CD4-positive, CD25-positive, alpha-beta regulatory T cell (primary cell): ENCODE measurements around the gene CYYR1. TPM values are rescaled to one million over a fixed set of nuclear protein-coding genes. Genes with fewer than 3 reads are reported as not detected.

Experiments used
- ATAC-seq, 2 donors: fragments of 150-1000 bp; cut with Tn5 transposase; one replicate each; pipeline ENCODE4 v1.10.0; 2021; ENCODE audit warnings: low read depth in 2 of 2, moderate number of reproducible peaks in 2 of 2, moderate library complexity in 1 of 2
- DNase-seq, 3 donors: peaks; one replicate each; pipeline versions ENCODE4 v3.0.0 to v3.0.0-alpha.2; 2012 to 2022; ENCODE audit warnings: mixed read lengths in 1 of 3
- H3K27ac ChIP-seq: one replicate; pipeline ENCODE4 v1.7.0; 2013; ENCODE audit warnings: mild to moderate bottlenecking, low read length; ENCODE audit not compliant: insufficient read depth, poor library complexity, severe bottlenecking
- H3K27me3 ChIP-seq: one replicate; pipeline ENCODE4 v1.7.0; 2013; ENCODE audit warnings: low read length; ENCODE audit not compliant: control insufficient read depth, insufficient read depth
- H3K36me3 ChIP-seq: one replicate; pipeline ENCODE4 v1.7.0; 2013; ENCODE audit warnings: mild to moderate bottlenecking, low read length, moderate library complexity; ENCODE audit not compliant: control insufficient read depth, insufficient read depth
- H3K4me1 ChIP-seq: 2 replicates; pipeline ENCODE4 v1.7.0; 2013; ENCODE audit warnings: mild to moderate bottlenecking, low read length; ENCODE audit not compliant: insufficient read depth, control insufficient read depth, poor library complexity, severe bottlenecking
- H3K4me3 ChIP-seq: one replicate; pipeline ENCODE4 v1.7.0; 2013; ENCODE audit warnings: low read depth, mild to moderate bottlenecking, low read length, moderate library complexity
- H3K9me3 ChIP-seq, 2 experiments: 1 replicate in 1 of 2; 2 replicates in 1 of 2; pipeline ENCODE4 v1.7.0; 2013; ENCODE audit warnings: low read length in 2 of 2, mild to moderate bottlenecking in 1 of 2, moderate library complexity in 1 of 2; ENCODE audit not compliant: control insufficient read depth in 2 of 2
- H3K27ac Mint-ChIP-seq, 3 donors: one replicate each; pipeline ENCODE4 v1.8.0; 2020 to 2022; ENCODE audit warnings: mild to moderate bottlenecking in 3 of 3, mixed read lengths in 3 of 3, moderate library complexity in 2 of 3
- H3K27me3 Mint-ChIP-seq: one replicate; pipeline ENCODE4 v1.8.0; 2022; ENCODE audit warnings: mild to moderate bottlenecking, mixed read lengths
- H3K36me3 Mint-ChIP-seq: one replicate; pipeline ENCODE4 v1.8.0; 2020; ENCODE audit warnings: mixed read lengths
- H3K4me1 Mint-ChIP-seq, 4 donors: one replicate each; pipeline ENCODE4 v1.8.0; 2020 to 2022; ENCODE audit warnings: mixed read lengths in 4 of 4, mild to moderate bottlenecking in 1 of 4
- H3K4me3 Mint-ChIP-seq, 4 donors: one replicate each; pipeline ENCODE4 v1.8.0; 2020 to 2022; ENCODE audit warnings: mild to moderate bottlenecking in 4 of 4, mixed read lengths in 4 of 4, moderate library complexity in 3 of 4
- H3K9me3 Mint-ChIP-seq, 7 donors: one replicate each; pipeline ENCODE4 v1.8.0; 2020 to 2022; ENCODE audit warnings: mixed read lengths in 7 of 7, mild to moderate bottlenecking in 3 of 7, moderate library complexity in 2 of 7
- polyA plus RNA-seq, 4 donors: library from polyadenylated mRNA; unstranded; fragments of 300-500 nt; fragmentation: Illumina TruSeq; gene quantifications; one replicate each; pipeline ENCODE4 v1.2.3, GENCODE V29; 2021
- total RNA-seq: library from RNA; stranded (reverse); gene quantifications from one replicate; pipeline ENCODE4 v1.2.3, GENCODE V29; 2022

CYYR1 gene
- total and polyA plus RNA-seq, 5 donors from 2014 or later = not detected

- Histone ChIP-seq H3K9me3 (no peaks in the 10 kb centered on the region), H3K36me3 (no peaks in the 10 kb centered on the region), H3K4me1 (no peaks in the 10 kb centered on the region), H3K27ac (no peak overlapping the region), H3K27me3 (no peaks in the 10 kb centered on the region), H3K4me3 (no peak overlapping the region)
- DNase-seq (no peak), ATAC-seq (no peak)
- Mint-ChIP-seq H3K4me3 (no peak overlapping the region), H3K27ac (no peak overlapping the region), H3K9me3 (peaks cover 0 to 8% (median 0%) of the 10 kb centered on the region in 7 donors), H3K4me1 (no peaks in the 10 kb centered on the region), H3K27me3 (no peaks in the 10 kb centered on the region), H3K36me3 (no peaks in the 10 kb centered on the region)
Observed at GRCh38 chr21:26425576-26425975, 147.5 kb downstream of the CYYR1 start.

DNA sequence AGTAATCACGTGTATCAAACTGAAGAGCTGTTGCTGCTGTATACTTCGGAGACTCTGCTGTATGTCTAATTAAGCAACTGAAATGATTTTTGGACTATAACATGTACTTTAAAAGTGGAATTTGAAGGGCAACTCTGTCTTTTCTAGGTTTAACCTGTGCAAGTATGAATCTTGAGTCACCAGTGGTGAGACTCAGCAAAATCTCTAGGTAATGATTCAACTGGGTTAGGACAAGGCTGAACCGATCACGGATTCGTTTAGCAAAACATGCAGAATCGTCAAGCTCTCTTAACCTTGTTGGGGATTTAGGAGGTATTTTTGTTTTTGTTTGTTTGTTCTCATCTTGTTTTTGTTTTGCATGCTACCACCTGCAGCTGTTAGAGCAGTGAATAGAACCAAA lies 149.6 kb downstream of the CYYR1 start:
- DNase-seq (no peak), ATAC-seq (no peak)
- H3K27me3 Mint-ChIP-seq = no peaks in the 10 kb centered on the region
- no peaks in the 10 kb centered on the region for H3K36me3 Mint-ChIP-seq
- H3K27ac Mint-ChIP-seq = no peak overlapping the region
- H3K27ac ChIP-seq = no peak overlapping the region
- no peak overlapping the region for H3K4me3 ChIP-seq
- H3K27me3 ChIP-seq = no peaks in the 10 kb centered on the region
- H3K4me1 Mint-ChIP-seq = no peaks in the 10 kb centered on the region
- no peaks in the 10 kb centered on the region for H3K9me3 ChIP-seq
- H3K4me1 ChIP-seq = no peaks in the 10 kb centered on the region
- no peak overlapping the region for H3K4me3 Mint-ChIP-seq
- H3K36me3 ChIP-seq = no peaks in the 10 kb centered on the region
- H3K9me3 Mint-ChIP-seq = peaks cover 0 to 7% (median 0%) of the 10 kb centered on the region in 7 donors

DNA sequence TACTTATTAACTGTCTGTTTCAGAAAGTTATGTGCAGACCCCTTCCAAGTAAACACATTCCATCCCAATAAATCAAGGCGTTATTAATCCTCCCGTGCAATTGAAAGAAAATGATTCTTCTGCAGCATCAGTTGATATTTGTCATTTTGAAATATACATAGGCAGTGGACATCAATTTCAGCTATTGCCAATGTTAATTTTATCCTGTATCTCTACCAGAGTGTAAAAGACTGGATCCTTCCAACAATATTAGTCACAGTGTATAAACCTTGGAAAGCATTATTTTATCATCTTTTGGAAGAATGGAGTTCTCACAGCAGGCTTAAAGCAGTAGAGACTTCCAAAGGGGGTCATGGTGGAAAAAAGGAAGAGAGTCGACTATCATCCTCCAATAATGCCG lies 150.4 kb downstream of the CYYR1 start:
- Mint-ChIP-seq H3K27ac (no peak overlapping the region), H3K36me3 (no peaks in the 10 kb centered on the region), H3K9me3 (peaks cover 0 to 7% (median 0%) of the 10 kb centered on the region in 7 donors), H3K27me3 (no peaks in the 10 kb centered on the region), H3K4me3 (no peak overlapping the region), H3K4me1 (no peaks in the 10 kb centered on the region)
- Histone ChIP-seq H3K27me3 (no peaks in the 10 kb centered on the region), H3K27ac (no peak overlapping the region), H3K4me3 (no peak overlapping the region), H3K36me3 (no peaks in the 10 kb centered on the region), H3K4me1 (no peaks in the 10 kb centered on the region), H3K9me3 (no peaks in the 10 kb centered on the region)
- DNase-seq (no peak), ATAC-seq (no peak)

DNA sequence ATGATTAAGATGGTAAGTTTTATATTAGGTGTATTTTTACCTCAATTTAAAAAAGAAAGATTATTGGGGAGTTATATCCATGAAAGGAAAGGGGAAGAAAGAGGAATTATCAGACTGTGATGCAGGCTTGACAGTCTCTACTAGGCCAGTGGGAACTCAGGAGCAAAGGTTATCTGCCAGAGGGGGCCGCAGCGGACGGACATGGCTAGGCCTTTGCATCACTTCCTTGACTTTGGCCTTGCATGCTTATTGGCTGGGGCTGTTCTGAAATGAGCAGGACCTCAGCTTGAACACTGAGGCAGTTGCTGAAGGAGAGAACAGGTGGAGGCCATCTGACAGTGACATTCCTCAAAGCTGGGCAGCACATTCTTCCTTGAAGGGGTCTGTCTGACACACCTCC lies 150.9 kb downstream of the CYYR1 start:
- Histone ChIP-seq H3K4me1 (no peaks in the 10 kb centered on the region), H3K27ac (no peak overlapping the region), H3K36me3 (no peaks in the 10 kb centered on the region), H3K9me3 (no peaks in the 10 kb centered on the region), H3K4me3 (no peak overlapping the region), H3K27me3 (no peaks in the 10 kb centered on the region)
- Mint-ChIP-seq H3K27me3 (no peaks in the 10 kb centered on the region), H3K36me3 (no peaks in the 10 kb centered on the region), H3K4me1 (no peaks in the 10 kb centered on the region), H3K27ac (no peak overlapping the region), H3K4me3 (no peak overlapping the region), H3K9me3 (peaks cover 0 to 7% (median 0%) of the 10 kb centered on the region in 7 donors)
- DNase-seq (no peak), ATAC-seq (no peak)

- no peak overlapping the region for H3K27ac ChIP-seq
- no peak for ATAC-seq
- H3K4me1 ChIP-seq = no peaks in the 10 kb centered on the region
- no peak overlapping the region for H3K4me3 ChIP-seq
- H3K27me3 Mint-ChIP-seq = no peaks in the 10 kb centered on the region
- no peaks in the 10 kb centered on the region for H3K4me1 Mint-ChIP-seq
- no peak overlapping the region for H3K27ac Mint-ChIP-seq
- no peaks in the 10 kb centered on the region for H3K9me3 ChIP-seq
- no peaks in the 10 kb centered on the region for H3K36me3 ChIP-seq
- H3K27me3 ChIP-seq = no peaks in the 10 kb centered on the region
- no peaks in the 10 kb centered on the region for H3K36me3 Mint-ChIP-seq
- no peak overlapping the region for H3K4me3 Mint-ChIP-seq
- H3K9me3 Mint-ChIP-seq = peaks cover 0 to 7% (median 0%) of the 10 kb centered on the region in 7 donors
- DNase-seq = no peak
Observed at GRCh38 chr21:26421724-26422123, 151.4 kb downstream of the CYYR1 start.
